Effector memory CD8-positive, alpha-beta T cell (primary cell): ENCODE measurements around the gene STON2.

ENCODE experiments used
- ATAC-seq: fragments of 150-1000 bp; cut with Tn5 transposase; replicated peaks from 2 replicates; pipeline ENCODE4 v1.10.0; 2021; ENCODE audit warnings: mild to moderate bottlenecking, moderate library complexity
- DNase-seq, 3 experiments: peaks; one replicate each; pipeline ENCODE4 v3.0.0; 2021
- H3K27ac Mint-ChIP-seq, 2 donors: one replicate each; pipeline ENCODE4 v1.8.0; 2022; ENCODE audit warnings: mild to moderate bottlenecking in 2 of 2, mixed read lengths in 2 of 2, moderate library complexity in 2 of 2
- H3K27me3 Mint-ChIP-seq, 2 donors: one replicate each; pipeline ENCODE4 v1.8.0; 2022; ENCODE audit warnings: mixed read lengths in 2 of 2
- H3K36me3 Mint-ChIP-seq: one replicate; pipeline ENCODE4 v1.8.0; 2022; ENCODE audit warnings: mild to moderate bottlenecking, moderate library complexity, mixed read lengths; ENCODE audit not compliant: insufficient read depth
- H3K4me1 Mint-ChIP-seq, 2 donors: one replicate each; pipeline ENCODE4 v1.8.0; 2022; ENCODE audit warnings: low read depth in 2 of 2, mixed read lengths in 2 of 2
- H3K4me3 Mint-ChIP-seq, 2 donors: one replicate each; pipeline ENCODE4 v1.8.0; 2022; ENCODE audit warnings: mild to moderate bottlenecking in 2 of 2, mixed read lengths in 2 of 2, moderate library complexity in 2 of 2
- H3K9me3 Mint-ChIP-seq, 2 donors: one replicate each; pipeline ENCODE4 v1.8.0; 2022; ENCODE audit warnings: mixed read lengths in 2 of 2

STON2 gene

DNA sequence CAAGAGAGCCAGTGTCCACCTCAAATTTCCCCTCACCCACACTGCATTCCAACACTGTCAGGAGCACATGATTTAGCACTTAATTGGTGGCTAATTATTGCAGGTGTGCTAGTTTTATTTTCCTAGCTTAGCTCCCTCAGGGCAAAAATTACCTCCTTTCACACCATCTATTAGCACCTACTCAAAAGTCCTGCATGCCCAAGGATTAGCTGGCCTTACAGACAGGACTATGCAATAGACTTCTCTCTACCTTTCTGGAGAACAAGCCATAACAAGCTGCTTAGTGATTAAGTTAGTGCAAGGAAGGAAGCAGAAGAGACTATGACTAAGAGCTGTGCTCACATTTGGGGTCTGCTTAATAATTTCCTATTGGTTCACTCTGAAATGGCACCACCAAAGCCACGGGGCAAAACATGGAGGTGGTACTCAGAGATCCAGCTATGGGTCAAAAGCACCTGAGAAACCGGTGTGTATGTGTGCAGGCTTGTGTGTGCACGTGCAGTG, 69.5 kb downstream of the STON2 start:
- DNase-seq (no peak), ATAC-seq (no peak)
- Mint-ChIP-seq H3K36me3 (no peaks in the 10 kb centered on the region), H3K4me1 (no peaks in the 10 kb centered on the region), H3K9me3 (no peaks in the 10 kb centered on the region), H3K4me3 (no peak overlapping the region), H3K27ac (no peak overlapping the region), H3K27me3 (peaks cover 24 to 27% of the 10 kb centered on the region in 2 donors)

DNA sequence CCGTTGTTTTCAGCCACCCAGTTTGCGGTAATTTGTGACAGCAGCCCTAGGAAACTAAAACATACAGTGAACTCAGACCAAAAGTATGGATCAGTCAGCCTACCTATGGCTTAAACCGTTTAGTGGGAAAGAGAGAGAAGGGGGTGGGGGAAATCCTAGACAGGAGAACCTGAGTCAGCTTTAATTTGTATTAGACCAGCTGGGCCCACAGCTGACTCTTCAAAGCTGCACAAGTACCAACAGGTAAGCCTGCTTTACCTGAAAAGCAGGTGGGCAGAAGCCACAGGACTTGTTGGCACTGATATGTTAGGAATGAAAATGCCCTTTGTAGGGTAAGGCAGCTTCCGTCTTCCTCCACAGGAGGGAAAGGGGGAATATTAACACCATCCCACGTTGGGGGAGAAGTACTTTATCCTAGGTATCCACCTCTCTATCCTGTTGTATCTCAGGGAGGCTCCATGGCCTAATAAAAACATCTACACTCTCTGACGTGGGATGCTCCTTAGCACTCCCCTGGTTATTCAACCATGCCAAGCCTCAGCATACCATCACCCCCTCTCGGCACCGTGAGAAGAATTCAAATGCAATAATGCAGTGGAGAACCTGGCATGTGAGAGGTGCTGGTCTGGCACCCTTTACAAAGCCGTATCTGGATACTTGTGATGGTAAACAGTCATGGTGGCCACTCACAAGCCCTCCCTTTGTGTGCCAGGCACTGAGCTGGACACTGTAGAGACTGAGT, 70.3 kb downstream of the STON2 start:
- Mint-ChIP-seq H3K27me3 (peaks cover 23% of the 10 kb centered on the region in 2 donors), H3K4me3 (no peak overlapping the region), H3K9me3 (no peaks in the 10 kb centered on the region), H3K4me1 (no peaks in the 10 kb centered on the region), H3K36me3 (no peaks in the 10 kb centered on the region), H3K27ac (no peak overlapping the region)
- no peak for ATAC-seq
- DNase-seq = no peak

GRCh38 chr14:81326451-81326850, 73.7 kb downstream of the STON2 start:
- no peaks in the 10 kb centered on the region for H3K4me1 Mint-ChIP-seq
- H3K27ac Mint-ChIP-seq = no peak overlapping the region
- peaks cover 23 to 31% of the 10 kb centered on the region in 2 donors for H3K27me3 Mint-ChIP-seq
- DNase-seq (no peak), ATAC-seq (no peak)
- H3K9me3 Mint-ChIP-seq = no peaks in the 10 kb centered on the region
- H3K36me3 Mint-ChIP-seq = no peaks in the 10 kb centered on the region
- no peak overlapping the region for H3K4me3 Mint-ChIP-seq

- DNase-seq (no peak), ATAC-seq (no peak)
- Mint-ChIP-seq H3K4me3 (no peak overlapping the region), H3K4me1 (no peaks in the 10 kb centered on the region), H3K9me3 (no peaks in the 10 kb centered on the region), H3K27me3 (peaks cover 22 to 23% of the 10 kb centered on the region in 2 donors), H3K27ac (no peak overlapping the region), H3K36me3 (no peaks in the 10 kb centered on the region)
Measured at GRCh38 chr14:81324011-81324410, 76.1 kb downstream of the STON2 start.

DNA sequence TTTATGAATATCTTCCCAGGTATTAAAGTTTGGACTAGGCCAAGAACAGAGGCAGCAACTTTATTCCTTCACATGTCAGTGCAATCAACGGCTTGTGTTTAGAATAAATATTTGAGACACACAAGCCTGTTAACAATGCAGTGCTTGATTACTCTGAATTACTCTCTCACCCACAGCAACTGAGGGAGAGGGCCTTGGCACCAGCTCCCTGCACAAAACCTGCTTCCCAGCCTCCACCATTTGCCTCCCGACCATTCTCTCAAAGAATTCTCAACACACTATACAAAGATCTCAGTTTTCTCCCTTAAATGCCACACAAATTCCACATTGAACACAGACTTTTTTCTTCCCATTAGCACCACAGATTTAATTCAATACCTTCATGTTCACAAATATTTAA, 77.0 kb downstream of the STON2 start:
- H3K9me3 Mint-ChIP-seq = no peaks in the 10 kb centered on the region
- no peaks in the 10 kb centered on the region for H3K4me1 Mint-ChIP-seq
- no peak overlapping the region for H3K27ac Mint-ChIP-seq
- DNase-seq (no peak), ATAC-seq (no peak)
- no peak overlapping the region for H3K4me3 Mint-ChIP-seq
- H3K27me3 Mint-ChIP-seq = peaks cover 18 to 28% of the 10 kb centered on the region in 2 donors
- no peaks in the 10 kb centered on the region for H3K36me3 Mint-ChIP-seq

DNA sequence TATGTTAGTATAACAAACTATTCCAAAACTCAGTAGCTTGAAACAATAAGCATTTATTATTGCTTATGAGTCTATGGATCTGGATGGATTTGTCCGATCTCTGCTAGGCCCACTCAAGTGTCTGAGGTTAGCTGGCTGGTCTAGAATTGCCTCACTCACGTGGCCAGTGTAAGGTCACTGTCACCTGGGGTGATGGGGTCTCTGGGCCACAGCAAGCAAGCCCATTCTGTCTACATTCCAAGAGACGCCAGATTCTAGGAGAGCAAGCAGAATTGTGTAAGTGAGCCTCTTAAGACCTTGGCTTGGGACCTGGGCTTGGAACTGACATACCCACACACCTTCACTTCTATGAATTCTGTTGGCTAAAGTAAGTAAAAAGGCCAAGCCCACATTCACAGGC, 80.2 kb downstream of the STON2 start:
- Mint-ChIP-seq H3K27ac (no peak overlapping the region), H3K36me3 (no peaks in the 10 kb centered on the region), H3K27me3 (peaks cover 10 to 26% of the 10 kb centered on the region in 2 donors), H3K9me3 (no peaks in the 10 kb centered on the region), H3K4me1 (no peaks in the 10 kb centered on the region), H3K4me3 (no peak overlapping the region)
- ATAC-seq (no peak), DNase-seq (no peak)

DNA sequence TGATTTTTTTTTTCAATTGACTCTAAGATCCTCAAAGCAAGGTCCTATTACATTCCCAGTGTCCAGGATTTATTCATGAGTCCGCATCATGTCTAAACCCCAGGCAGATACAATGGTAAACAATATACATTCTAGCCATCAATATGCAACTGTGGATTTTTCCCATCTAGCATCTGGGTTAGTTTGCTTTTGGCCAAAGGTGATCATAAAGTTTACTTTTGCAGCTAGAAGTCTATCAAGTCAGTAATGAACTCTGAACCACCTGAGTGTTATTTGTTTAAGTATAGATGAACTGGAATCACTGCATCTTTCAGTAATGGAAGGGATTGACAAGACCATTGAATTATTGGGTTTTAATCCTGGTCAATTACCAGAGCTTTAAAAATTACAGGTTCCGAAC, 80.8 kb downstream of the STON2 start:
- Mint-ChIP-seq H3K36me3 (no peaks in the 10 kb centered on the region), H3K9me3 (no peaks in the 10 kb centered on the region), H3K27me3 (peaks cover 4 to 20% of the 10 kb centered on the region in 2 donors), H3K4me1 (no peaks in the 10 kb centered on the region), H3K27ac (no peak overlapping the region), H3K4me3 (no peak overlapping the region)
- DNase-seq = no peak
- no peak for ATAC-seq

DNA sequence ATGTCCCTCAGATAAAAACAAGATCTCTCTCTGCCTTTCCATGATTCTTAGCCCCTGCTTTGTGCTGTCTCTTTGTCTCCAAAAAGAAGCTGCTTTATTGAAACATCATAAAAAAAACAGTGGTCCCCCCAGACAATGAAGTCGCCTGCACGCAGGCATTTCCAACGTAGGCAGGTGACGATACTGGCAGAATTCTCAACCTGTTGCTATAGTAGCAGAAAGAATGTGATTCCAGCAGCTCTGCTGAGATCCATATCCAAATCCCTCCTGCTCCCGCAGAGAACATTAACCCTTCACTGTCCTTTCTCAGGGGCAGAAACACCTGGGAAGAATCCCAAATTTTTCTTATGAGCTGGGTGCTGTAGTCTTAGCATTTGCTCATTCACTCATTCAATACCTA, 84.8 kb downstream of the STON2 start:
- Mint-ChIP-seq H3K36me3 (no peaks in the 10 kb centered on the region), H3K9me3 (no peaks in the 10 kb centered on the region), H3K27ac (no peak overlapping the region), H3K27me3 (peaks cover 25 to 35% of the 10 kb centered on the region in 2 donors), H3K4me1 (no peaks in the 10 kb centered on the region), H3K4me3 (no peak overlapping the region)
- no peak for ATAC-seq
- no peak for DNase-seq

GRCh38 chr14:81314443-81315175, 85.5 kb downstream of the STON2 start:
- H3K4me3 Mint-ChIP-seq = no peak overlapping the region
- H3K4me1 Mint-ChIP-seq = no peaks in the 10 kb centered on the region
- H3K27me3 Mint-ChIP-seq = peaks cover 26 to 36% of the 10 kb centered on the region in 2 donors
- ATAC-seq (no peak), DNase-seq (no peak)
- H3K27ac Mint-ChIP-seq = no peak overlapping the region
- H3K9me3 Mint-ChIP-seq = no peaks in the 10 kb centered on the region
- no peaks in the 10 kb centered on the region for H3K36me3 Mint-ChIP-seq

DNA sequence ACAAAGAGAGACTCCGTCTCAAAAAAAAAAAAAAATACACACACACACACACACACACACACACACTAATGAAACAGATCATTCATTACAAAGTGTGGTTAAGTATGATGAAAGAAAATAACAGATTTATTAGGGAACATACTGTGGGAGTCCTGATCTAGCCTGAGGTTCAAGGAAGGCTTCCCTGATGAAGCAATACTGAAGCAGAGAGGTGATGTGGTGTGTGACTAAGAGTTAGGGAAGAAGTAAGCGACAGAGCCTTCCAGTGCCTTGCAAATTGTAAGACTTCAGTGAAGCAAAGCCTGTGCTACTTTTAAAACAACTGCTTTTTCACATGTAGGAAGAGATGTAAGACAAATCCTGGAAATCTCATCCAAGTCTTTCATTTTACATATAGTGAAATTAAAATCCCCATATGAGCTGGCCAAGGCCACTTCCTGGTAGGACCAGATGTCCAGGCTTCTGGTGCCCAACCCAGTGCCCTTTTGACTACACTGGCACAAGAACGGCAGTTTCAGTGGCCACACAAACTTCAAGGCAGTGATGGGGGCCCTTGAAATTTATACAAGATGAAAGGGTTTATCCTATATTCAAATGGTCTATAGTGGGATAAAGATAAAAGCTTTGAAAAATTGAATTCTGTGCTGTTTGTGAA, 86.2 kb downstream of the STON2 start:
- H3K27me3 Mint-ChIP-seq = peaks cover 26 to 36% of the 10 kb centered on the region in 2 donors
- no peaks in the 10 kb centered on the region for H3K4me1 Mint-ChIP-seq
- DNase-seq = no peak
- ATAC-seq = no peak
- no peaks in the 10 kb centered on the region for H3K36me3 Mint-ChIP-seq
- H3K9me3 Mint-ChIP-seq = no peaks in the 10 kb centered on the region
- H3K4me3 Mint-ChIP-seq = no peak overlapping the region
- no peak overlapping the region for H3K27ac Mint-ChIP-seq

GRCh38 chr14:81313200-81313599, 86.9 kb downstream of the STON2 start:
- H3K4me3 Mint-ChIP-seq = no peak overlapping the region
- H3K36me3 Mint-ChIP-seq = no peaks in the 10 kb centered on the region
- H3K4me1 Mint-ChIP-seq = no peaks in the 10 kb centered on the region
- ATAC-seq (no peak), DNase-seq (no peak)
- no peak overlapping the region for H3K27ac Mint-ChIP-seq
- peaks cover 26 to 31% of the 10 kb centered on the region in 2 donors for H3K27me3 Mint-ChIP-seq
- no peaks in the 10 kb centered on the region for H3K9me3 Mint-ChIP-seq

GRCh38 chr14:81312289-81312876, 87.7 kb downstream of the STON2 start:
- no peak overlapping the region for H3K4me3 Mint-ChIP-seq
- no peak overlapping the region for H3K27ac Mint-ChIP-seq
- no peak for DNase-seq
- no peaks in the 10 kb centered on the region for H3K9me3 Mint-ChIP-seq
- H3K36me3 Mint-ChIP-seq = no peaks in the 10 kb centered on the region
- no peak for ATAC-seq
- H3K4me1 Mint-ChIP-seq = no peaks in the 10 kb centered on the region
- peaks cover 26 to 29% of the 10 kb centered on the region in 2 donors for H3K27me3 Mint-ChIP-seq

DNA sequence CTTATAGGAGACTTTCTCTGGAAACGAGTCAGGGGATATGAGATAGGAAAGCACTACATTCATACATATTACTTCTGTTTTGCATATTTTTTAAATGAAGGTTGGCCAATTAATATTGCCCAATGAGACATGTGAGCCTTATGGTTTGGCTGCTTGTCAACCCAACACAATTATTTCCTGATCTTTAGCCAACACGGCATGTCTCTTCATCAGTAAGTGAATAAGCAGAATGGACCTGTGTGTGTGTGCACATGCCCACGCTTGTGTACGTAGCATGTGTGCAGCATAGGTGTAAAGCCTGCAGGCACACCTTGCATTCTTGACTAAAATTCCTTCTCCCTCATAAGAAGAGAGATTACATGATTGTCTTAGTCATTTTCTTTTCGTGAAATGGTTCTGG, 88.3 kb downstream of the STON2 start:
- no peaks in the 10 kb centered on the region for H3K4me1 Mint-ChIP-seq
- no peak for DNase-seq
- no peaks in the 10 kb centered on the region for H3K9me3 Mint-ChIP-seq
- no peak overlapping the region for H3K27ac Mint-ChIP-seq
- H3K27me3 Mint-ChIP-seq = peaks cover 26 to 28% of the 10 kb centered on the region in 2 donors
- no peaks in the 10 kb centered on the region for H3K36me3 Mint-ChIP-seq
- no peak overlapping the region for H3K4me3 Mint-ChIP-seq
- ATAC-seq = no peak
